Measurements from ENCODE around the gene CHID1. TPM values are rescaled to one million over a fixed set of nuclear protein-coding genes. Genes with fewer than 3 reads are reported as not detected.

Gene CHID1
- total RNA-seq, 1 donor = 42.3 TPM

- no peak for DNase-seq (ENCODE audit: low read depth)
- TF ChIP-seq, protein P1, sequence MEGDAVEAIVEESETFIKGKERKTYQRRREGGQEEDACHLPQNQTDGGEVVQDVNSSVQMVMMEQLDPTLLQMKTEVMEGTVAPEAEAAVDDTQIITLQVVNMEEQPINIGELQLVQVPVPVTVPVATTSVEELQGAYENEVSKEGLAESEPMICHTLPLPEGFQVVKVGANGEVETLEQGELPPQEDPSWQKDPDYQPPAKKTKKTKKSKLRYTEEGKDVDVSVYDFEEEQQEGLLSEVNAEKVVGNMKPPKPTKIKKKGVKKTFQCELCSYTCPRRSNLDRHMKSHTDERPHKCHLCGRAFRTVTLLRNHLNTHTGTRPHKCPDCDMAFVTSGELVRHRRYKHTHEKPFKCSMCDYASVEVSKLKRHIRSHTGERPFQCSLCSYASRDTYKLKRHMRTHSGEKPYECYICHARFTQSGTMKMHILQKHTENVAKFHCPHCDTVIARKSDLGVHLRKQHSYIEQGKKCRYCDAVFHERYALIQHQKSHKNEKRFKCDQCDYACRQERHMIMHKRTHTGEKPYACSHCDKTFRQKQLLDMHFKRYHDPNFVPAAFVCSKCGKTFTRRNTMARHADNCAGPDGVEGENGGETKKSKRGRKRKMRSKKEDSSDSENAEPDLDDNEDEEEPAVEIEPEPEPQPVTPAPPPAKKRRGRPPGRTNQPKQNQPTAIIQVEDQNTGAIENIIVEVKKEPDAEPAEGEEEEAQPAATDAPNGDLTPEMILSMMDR (IDR thresholded peaks at IDR 0.05; ENCODE audit: insufficient read depth, low read depth, low read length) = no peak
- peak overlapping the region; percentile 86 for H3K4me3 ChIP-seq (ENCODE audit: low read depth, low read length)
These were observed 67.4 kb downstream of the CHID1 start for GRCh38 chr11:843086-843734.

- TF ChIP-seq, protein P1 (IDR thresholded peaks at IDR 0.05; ENCODE audit: insufficient read depth, low read depth, low read length) = no peak
- peak; percentile 90 for DNase-seq (ENCODE audit: low read depth)
- H3K4me3 ChIP-seq (ENCODE audit: low read depth, low read length) = peak within 1 kb of the TSS; percentile 86
These were observed 68.1 kb downstream of the CHID1 start, which contains the start of the genes POLR2L and TSPAN4 for GRCh38 chr11:842370-843002. Gene POLR2L (minus strand): TSS chr11:842529. CDS start chr11:842508, 21 bp downstream. Gene TSPAN4 (plus strand): TSS chr11:842852. CDS start chr11:850305, 7,453 bp downstream.

- TF ChIP-seq, protein P1 (IDR thresholded peaks at IDR 0.05; ENCODE audit: insufficient read depth, low read depth, low read length) = no peak
- H3K4me3 ChIP-seq (ENCODE audit: low read depth, low read length) = peak overlapping the region; percentile 86
- DNase-seq (ENCODE audit: low read depth) = no peak
These were observed 68.6 kb downstream of the CHID1 start for GRCh38 chr11:841981-842369.

DNA sequence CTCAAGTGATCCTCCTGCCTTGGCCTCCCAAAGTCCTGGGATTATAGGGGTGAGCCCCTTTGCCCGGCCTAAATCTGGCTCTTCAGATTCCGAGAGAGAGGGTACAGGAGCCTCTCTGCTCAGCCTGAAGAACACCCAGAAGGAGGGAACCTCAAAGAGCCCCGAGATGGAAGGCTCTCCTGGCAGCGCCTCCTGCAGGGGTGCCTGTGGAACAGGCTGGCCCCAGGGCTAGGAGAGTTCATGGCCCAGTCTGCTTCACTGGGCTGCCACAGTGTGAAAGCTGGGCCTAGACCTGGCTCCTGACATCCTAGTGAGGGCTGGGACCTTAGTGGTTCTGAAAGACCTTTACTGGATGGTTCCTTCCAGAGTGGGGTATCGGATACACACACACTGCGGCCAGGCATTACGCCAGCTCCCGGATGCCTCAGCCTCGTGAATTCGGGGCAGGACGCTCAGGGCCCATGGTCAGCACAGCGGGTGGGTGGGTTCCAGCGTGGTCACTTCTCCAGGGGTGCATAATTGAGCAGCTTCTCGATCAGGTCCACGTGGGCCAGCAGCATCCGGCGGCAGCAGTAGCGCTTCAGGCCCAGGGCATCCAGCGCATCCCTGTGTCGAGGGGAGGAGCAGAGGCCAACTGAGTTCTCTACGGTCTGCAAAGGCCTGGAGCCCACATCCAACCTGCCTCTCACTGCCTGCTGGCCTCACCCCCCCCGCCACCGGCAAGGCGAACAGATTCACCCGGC, 70.6 kb downstream of the CHID1 start:
- H3K4me3 ChIP-seq (ENCODE audit: low read depth, low read length) = peak overlapping the region; percentile 86
- DNase-seq (ENCODE audit: low read depth) = no peak
- TF ChIP-seq, protein P1 (IDR thresholded peaks at IDR 0.05; ENCODE audit: insufficient read depth, low read depth, low read length) = peak; percentile 30

GRCh38 chr11:839280-839623, 71.4 kb downstream of the CHID1 start:
- H3K4me3 ChIP-seq (ENCODE audit: low read depth, low read length) = no peak overlapping the region
- TF ChIP-seq, protein P1 (IDR thresholded peaks at IDR 0.05; ENCODE audit: insufficient read depth, low read depth, low read length) = no peak
- no peak for DNase-seq (ENCODE audit: low read depth)

DNA sequence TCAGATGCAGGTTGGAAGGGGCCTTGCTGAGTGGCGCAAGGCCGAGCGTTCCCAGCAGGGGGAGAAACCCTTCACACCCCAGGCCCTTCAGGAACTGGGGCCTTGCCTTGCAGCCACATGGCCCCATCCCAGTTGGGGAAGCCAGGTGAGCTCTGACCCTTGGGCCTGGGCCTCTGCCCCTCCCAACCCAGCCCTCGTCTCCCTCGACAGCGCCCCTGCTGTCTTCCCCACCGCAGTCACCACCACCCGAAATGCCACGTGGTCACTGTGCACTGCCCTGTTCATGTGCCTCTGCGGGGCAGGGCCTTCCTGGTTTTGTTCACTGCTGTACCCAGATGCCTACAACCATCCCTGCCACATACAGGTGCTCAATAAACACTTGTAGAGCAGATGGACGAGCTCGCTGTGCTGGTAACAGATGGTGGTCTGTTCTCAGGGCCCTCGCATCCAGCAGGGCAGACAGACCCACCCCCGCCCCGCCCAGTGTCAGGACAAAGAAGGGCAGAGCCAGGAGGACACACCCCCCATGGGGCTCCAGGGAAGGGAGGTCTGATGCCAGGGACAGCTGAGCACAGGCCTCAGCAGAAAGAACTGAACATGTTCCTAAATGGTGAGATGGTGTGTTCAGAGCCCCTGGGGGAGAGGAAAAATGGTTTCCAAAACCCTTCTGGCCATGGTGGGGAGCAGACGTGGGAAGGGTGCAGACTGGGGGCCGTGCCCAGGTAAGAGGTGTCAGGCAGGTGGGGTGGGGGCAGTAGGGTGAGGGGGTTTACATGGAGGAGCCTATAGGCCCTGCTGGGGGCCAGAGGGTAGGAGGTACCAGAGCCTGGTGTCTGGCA, 72.0 kb downstream of the CHID1 start:
- TF ChIP-seq, protein P1 (IDR thresholded peaks at IDR 0.05; ENCODE audit: insufficient read depth, low read depth, low read length) = peak; percentile 28
- DNase-seq (ENCODE audit: low read depth) = no peak
- no peak overlapping the region for H3K4me3 ChIP-seq (ENCODE audit: low read depth, low read length)

Data from fibroblast of villous mesenchyme (primary cell).